ENCODE measurements around the gene ZNF33B. TPM values are rescaled to one million over a fixed set of nuclear protein-coding genes. Genes with fewer than 3 reads are reported as not detected.
A peak's percentile ranks its signal among the peaks of the same experiment; 100 is the strongest.

The ZNF33B gene
- total RNA-seq, 1 donor from 2014 or later: 37.5 TPM

DNA sequence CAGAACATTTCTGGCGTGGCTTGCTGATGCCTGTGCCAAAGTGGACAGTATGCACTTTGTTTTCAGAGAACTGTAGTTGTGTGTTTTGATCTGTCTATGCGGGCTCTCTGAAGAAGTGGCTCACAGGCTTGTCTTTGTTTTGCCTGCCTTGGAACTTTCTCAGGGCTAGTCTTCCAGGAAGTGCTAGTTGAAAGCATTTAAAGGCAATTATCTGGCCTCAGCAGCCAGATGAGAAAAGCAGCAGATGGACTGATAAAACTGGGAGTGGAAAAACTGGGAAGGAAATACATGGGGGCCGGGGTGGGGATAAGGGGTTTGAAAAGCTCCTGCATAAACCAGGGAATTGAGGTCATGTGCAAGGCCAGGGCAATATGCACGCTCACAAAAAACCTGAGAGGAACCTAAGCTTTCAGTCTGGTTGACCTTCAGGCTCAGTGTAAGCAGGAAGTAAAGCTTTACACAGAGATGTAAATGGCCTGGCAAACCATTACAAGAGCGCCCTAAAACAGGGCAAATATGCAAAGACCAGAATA lies 94.5 kb downstream of the ZNF33B start:
- TF ChIP-seq, protein P1, sequence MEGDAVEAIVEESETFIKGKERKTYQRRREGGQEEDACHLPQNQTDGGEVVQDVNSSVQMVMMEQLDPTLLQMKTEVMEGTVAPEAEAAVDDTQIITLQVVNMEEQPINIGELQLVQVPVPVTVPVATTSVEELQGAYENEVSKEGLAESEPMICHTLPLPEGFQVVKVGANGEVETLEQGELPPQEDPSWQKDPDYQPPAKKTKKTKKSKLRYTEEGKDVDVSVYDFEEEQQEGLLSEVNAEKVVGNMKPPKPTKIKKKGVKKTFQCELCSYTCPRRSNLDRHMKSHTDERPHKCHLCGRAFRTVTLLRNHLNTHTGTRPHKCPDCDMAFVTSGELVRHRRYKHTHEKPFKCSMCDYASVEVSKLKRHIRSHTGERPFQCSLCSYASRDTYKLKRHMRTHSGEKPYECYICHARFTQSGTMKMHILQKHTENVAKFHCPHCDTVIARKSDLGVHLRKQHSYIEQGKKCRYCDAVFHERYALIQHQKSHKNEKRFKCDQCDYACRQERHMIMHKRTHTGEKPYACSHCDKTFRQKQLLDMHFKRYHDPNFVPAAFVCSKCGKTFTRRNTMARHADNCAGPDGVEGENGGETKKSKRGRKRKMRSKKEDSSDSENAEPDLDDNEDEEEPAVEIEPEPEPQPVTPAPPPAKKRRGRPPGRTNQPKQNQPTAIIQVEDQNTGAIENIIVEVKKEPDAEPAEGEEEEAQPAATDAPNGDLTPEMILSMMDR (IDR thresholded peaks at IDR 0.05; ENCODE audit: partially characterized antibody, unreplicated experiment): no peak
- no peaks in the 10 kb centered on the region for H3K27me3 Mint-ChIP-seq (ENCODE audit: unreplicated experiment)
- peaks cover 31% of the 10 kb centered on the region for H3K36me3 Mint-ChIP-seq (ENCODE audit: unreplicated experiment)
- H3K4me3 Mint-ChIP-seq (ENCODE audit: unreplicated experiment): no peak overlapping the region
- H3K9me3 Mint-ChIP-seq (ENCODE audit: unreplicated experiment): peaks cover 5% of the 10 kb centered on the region
- no peak for DNase-seq
- H3K27ac Mint-ChIP-seq (ENCODE audit: unreplicated experiment): peak overlapping the region; percentile 74
- H3K4me1 Mint-ChIP-seq (ENCODE audit: low read depth, unreplicated experiment): no peaks in the 10 kb centered on the region

Other genes with a start within 250 kb of the ZNF33B start
- 17.3 TPM for gene BMS1, start 144.2 kb upstream of the ZNF33B start, total RNA-seq (ENCODE audit: unreplicated experiment)